ENCODE data around the gene RPS6KA6. TPM values are rescaled to one million over a fixed set of nuclear protein-coding genes. Genes with fewer than 3 reads are reported as not detected.

Gene RPS6KA6
- total and polyA plus RNA-seq, 10 of the 15 experiments (the other 5 are each of a cell fraction or from before 2014, with no cell fraction given), result 0.29 to 2.8 (median 1.4) TPM; not detected in 1

- no peaks in the 10 kb centered on the region for H3K79me2 ChIP-seq (ENCODE audit: control insufficient read depth, insufficient read depth, low read length)
- FAIRE-seq, result no peak
- no peak overlapping the region for H3K4me3 ChIP-seq
- no peaks in the 10 kb centered on the region for H3K36me3 ChIP-seq (ENCODE audit: control insufficient read depth in 2 of 2, insufficient read depth in 2 of 2, low read length in 1 of 2)
- no peaks in the 10 kb centered on the region for H3K9me3 ChIP-seq (replicated peaks; ENCODE audit: control insufficient read depth, insufficient read depth, low read length)
- ChIA-PET POLR2A (no interaction called here), RAD21 (ENCODE audit: unreplicated experiment) (no interaction called here), CTCF (no interaction called here), SMC1A (ENCODE audit: uncharacterized antibody, unreplicated experiment) (no interaction called here)
- no peak for DNase-seq (ENCODE audit: low read depth, low spot score)
- no peaks in the 10 kb centered on the region for H4K20me1 ChIP-seq (ENCODE audit: control insufficient read depth, insufficient read depth)
- H3K4me2 ChIP-seq (ENCODE audit: control insufficient read depth, insufficient read depth), result no peak overlapping the region
- H3K9ac ChIP-seq (ENCODE audit: control insufficient read depth, insufficient read depth, low read length), result no peak overlapping the region
- TF ChIP-seq BHLHE40 (IDR thresholded peaks at IDR 0.05; ENCODE audit: borderline replicate concordance in 1 of 2, low read depth in 2 of 2, low read length in 1 of 2) (no peak), NFIC (IDR thresholded peaks at IDR 0.05; ENCODE audit: low read depth, low read length) (no peak), SREBF1 (IDR thresholded peaks at IDR 0.05; ENCODE audit: low read length) (no peak), RAD21 (IDR thresholded peaks at IDR 0.05; ENCODE audit: insufficient read depth, low read depth, low read length) (no peak), DPF2 (IDR thresholded peaks at IDR 0.05) (no peak), BCL3 (IDR thresholded peaks at IDR 0.05; ENCODE audit: borderline replicate concordance, insufficient read depth, low read depth, low read length, poor library complexity, severe bottlenecking) (no peak), MTA3 (IDR thresholded peaks at IDR 0.05; ENCODE audit: borderline replicate concordance, low read length) (no peak), TAF1 (IDR thresholded peaks at IDR 0.05; ENCODE audit: borderline replicate concordance, low read depth, low read length) (no peak), ZNF592 (IDR thresholded peaks at IDR 0.05) (no peak), MEF2A (IDR thresholded peaks at IDR 0.05; ENCODE audit: insufficient read depth, low read depth, low read length) (no peak), EZH2 (IDR thresholded peaks at IDR 0.05; ENCODE audit: borderline replicate concordance, control insufficient read depth, low read depth, low read length) (no peak), ETV6 (conservative IDR thresholded peaks at IDR 0.05 in 1 of 2, IDR thresholded peaks at IDR 0.05 in 1 of 2; ENCODE audit: borderline replicate concordance in 1 of 2, low read depth in 1 of 2) (no peak), POLR2AphosphoS5 (IDR thresholded peaks at IDR 0.05; ENCODE audit: low read length) (no peak), SMAD5 (IDR thresholded peaks at IDR 0.05; ENCODE audit: low read depth) (no peak), LARP7 (IDR thresholded peaks at IDR 0.05) (no peak)
- no TSS peak for BruUV-seq (replicated peaks)
- ATAC-seq, result no peak
- no peak overlapping the region for H2AFZ ChIP-seq (ENCODE audit: control insufficient read depth, low read depth, low read length)
- no peaks in the 10 kb centered on the region for H3K4me1 ChIP-seq (ENCODE audit: control insufficient read depth, insufficient read depth, low read length)
- H3K27me3 ChIP-seq (replicated peaks in 1 of 2; ENCODE audit: control insufficient read depth in 2 of 2, insufficient read depth in 2 of 2, low read length in 1 of 2), result no peaks in the 10 kb centered on the region
- in situ Hi-C loops (cut with MboI) (no loop called here), intact Hi-C loops (cut with micrococcal nuclease; ENCODE audit: unreplicated experiment) (no loop called here)
- no peak overlapping the region for H3K27ac ChIP-seq (ENCODE audit: control insufficient read depth, insufficient read depth)
Observed at GRCh38 chrX:84161641-84162040, 26.4 kb downstream of the RPS6KA6 start.

Measured in GM12878 (cell line).